K562 (cell line): ENCODE measurements around the gene CCDC184. TPM values are rescaled to one million over a fixed set of nuclear protein-coding genes. Genes with fewer than 3 reads are reported as not detected.

Experiments
- ARID1B ChIP-seq: fragments of 450-650 bp; IDR thresholded peaks from 2 replicates; pipeline ENCODE4 v1.6.1; 2016; ENCODE audit warnings: antibody characterized with exemption, mild to moderate bottlenecking, inconsistent platforms
- BRD9 ChIP-seq: fragments of 450-650 bp; IDR thresholded peaks from 2 replicates; pipeline ENCODE4 v1.6.1; 2018; ENCODE audit warnings: low read depth; ENCODE audit not compliant: partially characterized antibody
- ESRRA ChIP-seq: fragments of 450-650 bp; IDR thresholded peaks from 2 replicates; pipeline ENCODE4 v1.6.1; 2014; ENCODE audit warnings: low read depth, mild to moderate bottlenecking, moderate library complexity, borderline replicate concordance
- L3MBTL2 ChIP-seq: fragments of 450-650 bp; IDR thresholded peaks from 2 replicates; pipeline ENCODE4 v1.6.1; 2016; ENCODE audit warnings: mild to moderate bottlenecking, moderate library complexity
- MBD2 ChIP-seq: sonication (generic); IDR thresholded peaks from 2 replicates; pipeline ENCODE4 v1.6.1; 2016; ENCODE audit warnings: low read depth, borderline replicate concordance
- MTA2 ChIP-seq: fragments of 450-650 bp; IDR thresholded peaks from 2 replicates; pipeline ENCODE4 v1.6.1; 2016; ENCODE audit warnings: low read depth
- NR2C2 ChIP-seq, 2 experiments: fragments of 200-800 bp in 1 of 2; sonication (Bioruptor generic) in 1 of 2; sonication (generic) in 1 of 2; formaldehyde crosslinking in 1 of 2; IDR thresholded peaks; 2 replicates each; pipeline versions ENCODE4 v1.6.1 to v1.8.0; 2016 to 2022; ENCODE audit warnings: mild to moderate bottlenecking in 1 of 2, missing compliant biosample characterization in 1 of 2, missing genetic modification characterization in 1 of 2, missing genetic modification reagents in 1 of 2
- NR3C1 ChIP-seq: sonication (generic); formaldehyde crosslinking; IDR thresholded peaks from 2 replicates; pipeline ENCODE4 v1.8.1; 2022; ENCODE audit warnings: missing genetic modification reagents
- PHF8 ChIP-seq: fragments of 200-600 bp; sonication (generic); IDR thresholded peaks from 2 replicates; pipeline ENCODE4 v1.6.1; 2012; ENCODE audit warnings: mixed run types, mild to moderate bottlenecking, inconsistent platforms, low read length, moderate library complexity, borderline replicate concordance
- RBM22 ChIP-seq: fragments of 200-400 bp; formaldehyde crosslinking; IDR thresholded peaks from 2 replicates; pipeline ENCODE4 v1.6.1; 2018; ENCODE audit warnings: low read length, low read depth; ENCODE audit not compliant: poor library complexity, severe bottlenecking
- RBM39 ChIP-seq: fragments of 200-400 bp; formaldehyde crosslinking; optimal IDR thresholded peaks from 2 replicates; pipeline ENCODE3; 2018; ENCODE audit warnings: low read depth, low read length
- ZBTB17 ChIP-seq: fragments of 450-650 bp; formaldehyde crosslinking; IDR thresholded peaks from 2 replicates; pipeline ENCODE4 v1.4.0; 2020; ENCODE audit warnings: mild to moderate bottlenecking
- ZFX ChIP-seq: sonication (generic); formaldehyde crosslinking; IDR thresholded peaks from 2 replicates; pipeline ENCODE4 v1.8.0; 2022; ENCODE audit warnings: mild to moderate bottlenecking, missing genetic modification reagents, moderate library complexity
- ZNF175 ChIP-seq: fragments of 200-800 bp; sonication (Bioruptor generic); IDR thresholded peaks from 2 replicates; pipeline ENCODE4 v1.6.1; 2016; ENCODE audit warnings: low read depth, mild to moderate bottlenecking, missing genetic modification characterization, missing compliant biosample characterization
- ZNF253 ChIP-seq: fragments of 250-450 bp; sonication (Bioruptor Pico); conservative IDR thresholded peaks from 2 replicates; pipeline ENCODE4 v1.6.1; 2021; ENCODE audit warnings: mild to moderate bottlenecking
- polyA plus RNA-seq, 8 experiments: library from polyadenylated mRNA; depleted of rRNA in 4 of 8; stranded (reverse) in 5 of 8; unstranded in 3 of 8; fragments of >200 nt; fragmentation: Nextera tagmentation in 2 of 8; fragmentation: Illumina TruSeq in 1 of 8; extraction: Ambion mirVana in 2 of 8; extraction: Trizol in 1 of 8; gene quantifications; 2 replicates each; pipeline versions ENCODE4 v1.2.1 to v1.2.3, GENCODE V29; 2011 to 2014; ENCODE audit warnings: inconsistent platforms in 1 of 8, missing spikeins in 1 of 8
- total RNA-seq, 7 experiments: library from RNA; depleted of rRNA in 6 of 7; stranded (reverse); fragments of >200 nt in 6 of 7; fragmentation: Illumina TruSeq in 2 of 7; extraction: Trizol in 2 of 7; gene quantifications; 2 replicates each; pipeline versions ENCODE4 v1.2.1 to v1.2.3, GENCODE V29; 2011 to 2021; ENCODE audit warnings: low replicate concordance in 1 of 7

Gene CCDC184
- total and polyA plus RNA-seq, 9 of the 15 experiments (the other 6 are each of a cell fraction or from before 2014, with no cell fraction given): 0.09 TPM; not detected in 8

DNA sequence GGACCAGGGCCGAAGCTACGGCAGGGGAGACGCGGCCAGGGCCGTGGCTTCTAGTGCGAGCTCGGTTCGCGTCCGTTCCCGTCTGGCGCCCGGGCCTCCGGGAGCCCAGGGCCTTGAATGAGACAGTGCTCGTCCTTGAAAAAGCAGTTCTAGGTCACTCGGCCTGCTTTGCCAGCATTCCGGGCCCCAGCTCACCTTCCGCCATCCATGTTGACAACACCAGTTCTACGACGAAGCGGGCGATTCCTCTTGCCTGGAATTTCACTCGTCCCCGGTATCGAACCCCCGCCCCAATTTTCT is 15.2 kb downstream of the CCDC184 start (continued):
- TF ChIP-seq NR3C1 (CRISPR knock-in tag) (no peak), MBD2 (no peak), PHF8 (peak; percentile 54), MTA2 (no peak), RBM22 (peak; percentile 41), ZBTB17 (CRISPR knock-in tag) (0 out of 2 replicates have a peak, but pooled peaks have one; percentile 36), RBM39 (no peak), ARID1B (no peak), ZNF253 (CRISPR knock-in tag) (no peak), BRD9 (peak; percentile 8), ZNF175 (0 out of 2 replicates have a peak, but pooled peaks have one; percentile 34), ZFX (CRISPR knock-in tag) (peak; percentile 97), L3MBTL2 (no peak), ESRRA (peak; percentile 92), NR2C2 (CRISPR knock-in tag; IDR thresholded peaks at IDR 0.05) (peak; percentile 40; the same call in 1 of the 2 replicates), NR2C2 (tag; IDR thresholded peaks at IDR 0.05) (peak; percentile 31; the same call in 1 of the 2 replicates)
